COR-L47 (cell line): Measurements from ENCODE around the gene ZNF326.
"Not testable (repeated sequence)": the region's sequence is repeated elsewhere in the genome, so short reads cannot be mapped to it uniquely, and the experiment has no call there.

Source experiments
- DNase-seq: peaks from one replicate; lab custom pipeline; 2025; lab: John Stamatoyannopoulos, UW

ZNF326 gene

DNA sequence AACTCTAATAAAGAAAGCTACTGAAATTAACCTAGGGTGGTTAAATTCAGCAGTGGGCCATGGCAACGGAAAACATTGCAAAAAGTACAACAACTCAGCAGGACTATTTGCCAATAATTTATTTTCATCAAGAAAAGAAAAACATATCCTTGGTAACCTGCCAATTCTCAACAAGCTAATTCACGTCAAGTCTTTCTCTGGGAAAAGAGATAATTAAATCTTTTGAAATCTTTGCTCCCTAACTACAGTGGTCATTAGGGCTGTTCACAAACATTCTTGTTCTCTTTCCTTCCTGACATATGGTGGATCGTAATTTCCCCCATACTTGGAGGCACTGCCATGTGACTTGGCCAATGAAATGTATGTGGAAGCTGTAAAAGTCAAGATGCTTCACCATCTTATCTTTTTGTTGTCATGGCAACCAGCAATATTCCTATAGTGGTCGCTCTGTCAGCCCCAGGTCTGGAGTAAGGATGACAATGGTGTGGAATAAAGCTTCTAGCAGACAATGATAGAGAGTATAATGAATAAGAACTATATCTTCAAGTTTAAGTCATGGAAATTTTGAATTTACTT is 29.6 kb upstream of the ZNF326 start:
- DNase-seq, result peak; percentile 89

DNA sequence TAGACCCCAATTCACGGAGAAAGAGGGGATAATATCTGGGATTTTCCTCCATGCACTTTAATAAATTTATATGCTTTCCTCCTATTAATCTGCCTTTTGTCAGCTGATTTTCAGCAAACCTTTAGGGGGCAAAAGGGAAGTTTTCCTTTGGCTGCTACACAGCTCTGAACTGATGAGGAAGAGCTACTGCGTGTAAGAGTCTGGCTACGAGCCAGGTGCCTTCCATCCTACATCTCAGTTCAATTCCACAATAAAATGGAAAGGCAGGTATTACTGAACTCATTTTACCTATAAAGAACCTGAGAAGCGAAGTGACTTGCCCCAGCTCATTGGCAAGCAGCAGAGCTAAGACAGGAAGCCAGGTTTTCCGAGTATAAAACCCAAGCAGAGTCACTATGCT is 28.3 kb upstream of the ZNF326 start:
- DNase-seq, result no peak

DNA sequence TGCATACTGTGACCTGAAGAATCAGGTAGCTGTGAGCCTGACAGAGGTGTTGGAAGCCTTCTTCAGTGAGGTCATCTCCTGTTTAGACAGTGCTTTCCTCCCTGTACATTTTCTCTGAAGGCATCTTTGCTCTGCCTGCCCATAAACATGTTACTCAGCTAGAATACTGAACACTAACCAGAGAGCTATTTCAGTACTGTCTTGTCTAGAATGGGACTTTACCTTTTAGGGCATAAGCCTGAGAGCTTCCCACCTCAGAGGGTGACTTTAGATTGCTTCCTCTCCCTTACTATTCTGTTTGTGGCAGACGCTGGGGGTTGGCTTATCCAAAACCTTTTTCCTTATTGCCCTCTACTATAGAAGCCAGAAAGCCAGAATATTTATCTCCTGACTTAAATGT is 23.3 kb upstream of the ZNF326 start:
- no peak for DNase-seq

DNA sequence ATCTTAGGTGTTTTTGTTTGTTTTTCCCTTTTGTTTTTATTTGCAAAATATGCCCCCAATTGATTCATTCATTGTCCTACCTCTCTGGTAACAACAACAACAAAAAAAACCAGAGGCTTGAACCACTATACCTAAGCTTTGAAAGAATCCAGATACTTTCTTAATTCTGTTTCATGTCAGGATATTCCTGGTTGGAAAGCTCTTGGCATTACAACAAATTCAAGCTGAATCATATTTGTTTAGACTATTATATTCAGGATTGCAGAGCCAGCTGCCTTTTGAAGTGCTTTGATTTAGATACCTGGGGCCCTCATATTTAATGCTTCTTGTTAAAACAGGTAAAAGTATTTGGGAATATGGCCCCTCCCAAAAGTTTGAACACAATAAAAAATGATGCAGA is 22.9 kb upstream of the ZNF326 start:
- no peak for DNase-seq

DNA sequence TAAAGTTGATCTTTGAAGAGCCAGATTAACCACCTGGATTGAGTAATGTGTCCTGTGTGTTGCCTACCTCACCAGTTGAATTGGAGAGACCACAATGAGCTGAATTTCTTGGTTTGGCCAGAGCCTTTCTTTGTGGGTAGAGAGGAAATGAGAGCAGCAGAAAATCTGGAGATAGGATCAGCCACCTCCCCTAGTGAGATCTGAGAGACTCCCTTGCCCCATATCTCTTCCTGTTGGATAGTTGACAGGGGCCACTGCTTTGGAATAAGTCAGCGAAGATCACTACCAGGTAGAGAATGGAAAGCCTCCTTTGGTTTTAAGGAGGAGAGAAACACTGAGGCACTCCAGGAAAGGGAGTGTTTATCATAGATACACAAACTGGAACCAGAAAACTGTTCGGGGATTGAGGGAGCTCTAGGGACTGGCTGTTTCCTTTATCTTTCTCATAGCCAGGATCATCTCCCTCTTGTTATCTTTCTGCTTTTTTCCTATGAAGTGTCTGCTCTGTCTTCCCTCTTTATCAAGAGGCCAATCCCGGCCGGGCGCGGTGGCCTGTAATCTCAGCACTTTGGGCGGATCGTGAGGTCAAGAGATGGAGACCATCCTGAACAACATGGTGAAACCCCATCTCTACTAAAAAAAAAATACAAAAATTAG is 21.3 kb upstream of the ZNF326 start:
- no peak for DNase-seq

DNA sequence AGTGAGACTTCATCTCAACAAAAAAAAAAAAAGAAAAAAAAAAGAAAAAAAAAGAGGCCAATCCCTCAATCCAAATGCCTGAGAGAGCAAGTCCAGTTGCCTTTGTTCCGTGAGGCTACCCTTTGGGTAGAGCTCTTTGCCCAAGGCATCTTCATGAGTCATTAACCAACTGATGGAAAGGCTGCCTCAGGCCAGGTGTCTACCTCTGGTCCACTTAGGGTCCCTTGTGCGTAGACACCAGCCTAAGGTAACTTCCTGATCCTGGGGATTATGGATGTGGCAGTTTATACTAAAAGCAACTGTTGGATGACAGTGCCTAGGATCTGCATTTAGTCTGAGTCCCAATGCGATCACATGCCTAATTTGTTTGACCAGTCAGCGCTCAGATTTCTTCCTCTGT is 20.7 kb upstream of the ZNF326 start:
- no peak for DNase-seq

DNA sequence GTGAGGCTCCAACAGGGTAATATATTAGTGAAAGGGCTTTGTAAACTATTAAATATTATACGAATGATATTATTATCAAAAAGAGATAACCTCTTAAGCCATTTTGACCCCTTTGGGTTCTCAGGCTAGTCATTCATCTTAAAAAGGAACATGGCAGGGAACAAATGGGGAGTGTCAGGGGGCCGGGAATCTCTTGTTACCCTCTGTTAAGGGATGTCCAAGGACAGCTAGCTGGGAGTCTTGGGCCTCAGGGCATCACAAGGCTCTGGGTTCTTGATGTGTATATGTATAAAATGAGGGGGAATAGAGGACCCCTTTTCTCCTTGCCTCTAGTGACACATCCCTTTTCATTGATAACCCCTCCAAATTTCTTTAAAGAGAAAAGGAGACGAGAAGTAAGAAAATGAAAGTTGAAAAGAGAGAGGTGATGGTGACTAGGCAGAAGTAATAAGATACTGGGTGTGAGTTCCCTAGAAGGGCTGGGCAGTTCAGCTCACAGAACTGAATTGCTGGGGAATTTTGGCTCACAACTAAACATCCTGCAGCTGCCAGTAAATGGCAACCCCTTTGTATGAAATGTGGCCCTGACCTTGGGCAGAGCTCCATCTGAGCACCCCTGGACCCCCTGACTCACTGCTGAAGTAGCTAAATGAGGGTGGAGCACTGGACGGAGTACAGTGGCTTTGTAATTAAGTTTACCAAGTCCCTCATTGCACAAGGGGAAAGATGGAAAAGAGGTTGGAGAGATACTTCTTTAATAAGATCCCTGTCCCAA is 20.0 kb upstream of the ZNF326 start:
- no peak for DNase-seq

DNA sequence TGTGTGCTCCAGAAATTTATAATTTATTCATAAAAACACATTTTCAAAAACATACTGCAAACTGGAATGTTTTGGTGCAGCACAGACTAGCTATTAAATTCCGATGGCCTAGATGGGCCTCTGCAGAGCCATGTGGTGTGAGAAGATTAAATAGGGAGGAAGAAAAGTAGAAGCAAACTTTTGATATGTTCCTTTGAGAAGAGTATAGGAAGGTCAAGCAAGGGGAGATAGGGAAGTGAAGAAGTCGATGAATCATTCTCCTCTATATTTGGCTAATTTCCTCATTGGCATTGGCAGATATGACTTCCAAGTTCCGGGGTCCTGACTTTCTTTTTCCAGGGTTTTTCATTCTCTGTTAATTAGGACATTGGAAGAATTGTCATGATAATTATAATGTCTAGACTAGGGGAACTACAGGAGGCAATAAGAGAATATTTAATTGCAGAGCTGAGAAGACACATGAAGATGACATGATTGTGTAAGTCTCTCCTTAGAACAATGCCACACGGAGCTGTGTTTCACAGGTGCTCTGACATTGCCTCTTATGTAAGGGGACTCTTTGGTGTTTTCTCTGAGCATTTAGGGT is 19.3 kb upstream of the ZNF326 start:
- DNase-seq, result no peak

DNA sequence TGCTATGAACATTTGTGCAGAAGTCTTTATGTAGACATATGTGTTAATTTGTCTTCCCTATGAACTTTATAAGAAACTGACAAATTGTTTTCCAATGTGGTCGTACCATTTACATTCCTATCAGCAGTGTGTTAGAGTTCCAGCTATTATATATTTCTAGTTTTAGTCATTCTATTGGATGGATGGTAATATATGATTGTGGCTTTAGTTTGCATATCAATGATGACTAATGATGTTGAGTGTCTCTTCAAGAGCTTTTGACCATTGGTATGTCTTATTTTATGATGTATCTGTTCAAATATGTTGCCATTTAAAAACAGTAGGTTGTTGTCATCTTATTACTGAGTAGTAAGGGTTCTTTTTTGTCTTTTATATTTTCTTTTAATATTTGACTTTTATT is 16.2 kb upstream of the ZNF326 start:
- DNase-seq, result no peak

DNA sequence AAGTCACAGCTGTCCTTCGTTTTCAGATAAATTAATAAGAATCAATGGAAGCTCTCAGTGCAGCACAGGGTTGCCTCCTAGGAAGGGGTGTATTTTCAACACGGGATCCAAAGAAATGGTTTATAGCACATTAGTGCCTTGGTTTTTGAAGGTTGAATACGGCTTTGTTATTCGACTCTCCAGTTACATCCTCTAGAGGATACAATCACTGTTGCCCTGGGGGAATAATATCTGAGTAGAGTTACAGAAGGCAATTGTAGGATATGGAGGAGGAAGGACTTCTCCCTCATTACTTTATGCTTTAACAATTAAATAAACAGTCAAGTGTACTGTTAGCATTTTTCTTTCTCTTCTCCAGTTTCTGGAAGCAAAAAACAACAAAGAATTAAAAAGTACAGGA is 14.3 kb upstream of the ZNF326 start:
- DNase-seq, result no peak

DNA sequence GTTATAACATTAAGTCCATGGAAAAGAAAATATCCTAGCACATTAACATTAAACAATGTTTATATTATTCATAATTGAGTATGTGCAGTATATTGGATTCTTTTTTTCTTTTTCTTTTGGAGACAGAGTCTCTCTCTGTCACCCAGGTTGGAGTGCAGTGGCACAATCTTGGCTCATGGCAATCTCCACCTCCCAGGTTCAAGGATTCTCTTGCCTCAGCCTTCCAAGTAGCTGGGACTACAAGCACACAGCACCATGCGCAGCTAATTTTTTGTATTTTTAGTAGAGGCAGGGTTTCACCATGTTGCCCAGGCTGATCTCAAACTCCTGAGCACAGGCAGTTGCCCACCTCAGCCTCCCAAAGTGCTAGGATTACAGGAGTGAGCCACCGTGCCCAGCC is 12.1 kb upstream of the ZNF326 start:
- DNase-seq, result not testable (repeated sequence)

DNA sequence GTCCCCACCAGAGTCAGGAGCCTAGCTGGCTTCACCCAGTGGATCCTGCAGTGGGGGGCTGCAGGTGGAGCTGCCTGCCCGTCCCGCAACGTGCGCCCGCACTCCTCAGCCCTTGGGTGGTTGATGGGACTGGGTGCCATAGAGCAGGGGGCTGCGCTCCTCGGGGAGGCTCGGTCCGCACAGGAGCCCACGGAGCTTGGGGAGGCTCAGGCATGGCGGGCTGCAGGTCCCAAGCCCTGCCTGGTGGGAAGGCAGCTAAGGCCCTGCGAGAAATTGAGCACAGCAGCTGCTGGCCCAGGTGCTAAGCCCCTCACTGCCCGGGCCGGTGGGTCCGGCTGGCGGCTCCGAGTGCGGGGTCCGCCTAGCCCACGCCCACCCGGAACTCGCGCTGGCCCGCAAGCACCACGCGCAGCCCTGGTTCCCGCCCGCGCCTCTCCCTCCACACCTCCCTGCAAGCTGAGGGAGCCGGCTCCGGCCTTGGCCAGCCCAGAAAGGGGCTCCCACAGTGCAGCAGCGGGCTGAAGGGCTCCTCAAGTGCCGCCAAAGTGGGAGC is 10.3 kb upstream of the ZNF326 start:
- not testable (repeated sequence) for DNase-seq

DNA sequence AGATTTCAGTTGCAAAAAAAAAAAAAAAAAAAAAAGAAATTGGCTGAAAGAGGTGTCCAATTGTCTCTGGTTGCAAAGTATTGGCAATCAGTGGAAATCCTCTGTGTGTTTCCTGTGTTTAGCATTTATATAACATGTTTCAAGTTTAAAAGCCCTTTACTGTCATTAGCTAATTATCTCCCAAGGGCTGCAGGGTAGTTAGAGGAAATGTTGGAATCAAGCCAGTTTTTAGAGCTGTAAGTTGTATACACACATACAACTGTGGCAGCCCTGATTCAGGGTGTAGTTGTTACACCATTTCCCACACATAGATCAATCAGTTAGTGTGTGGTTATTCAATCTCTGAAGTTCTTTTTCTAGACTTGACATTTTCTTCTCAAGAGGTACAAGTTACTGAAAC is 8.9 kb upstream of the ZNF326 start:
- DNase-seq, result peak; percentile 91

DNA sequence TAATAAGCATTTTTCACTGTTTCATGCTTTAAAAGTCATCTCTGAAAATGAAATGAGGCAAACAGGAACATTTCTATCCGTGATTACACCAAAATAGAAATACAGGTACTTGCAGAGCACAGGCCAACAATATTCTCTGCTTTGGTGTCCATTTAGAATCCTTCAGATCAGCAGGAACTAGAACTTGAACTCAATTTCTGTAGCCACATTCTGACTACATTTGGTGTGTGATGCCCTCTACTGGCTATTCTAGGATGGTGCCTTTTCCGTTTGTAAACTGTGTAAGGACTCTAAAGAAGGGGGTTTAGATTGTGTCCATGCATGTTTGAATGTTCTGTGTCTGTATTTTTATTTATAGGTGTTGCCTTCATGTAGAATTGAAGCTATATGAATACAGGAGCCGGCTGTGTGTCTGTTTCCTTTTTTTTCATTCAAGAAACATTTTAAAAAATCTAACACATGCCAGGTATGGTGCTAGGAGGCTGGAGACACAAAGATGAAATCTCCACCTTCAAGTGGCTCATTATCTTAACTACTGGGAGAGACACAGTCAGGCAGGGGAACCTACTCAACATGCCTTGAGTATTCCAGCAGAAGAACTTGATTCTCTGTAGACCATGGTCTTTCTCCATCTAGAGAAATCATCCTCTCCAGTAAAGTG is 7.6 kb upstream of the ZNF326 start:
- DNase-seq, result peak; percentile 62

DNA sequence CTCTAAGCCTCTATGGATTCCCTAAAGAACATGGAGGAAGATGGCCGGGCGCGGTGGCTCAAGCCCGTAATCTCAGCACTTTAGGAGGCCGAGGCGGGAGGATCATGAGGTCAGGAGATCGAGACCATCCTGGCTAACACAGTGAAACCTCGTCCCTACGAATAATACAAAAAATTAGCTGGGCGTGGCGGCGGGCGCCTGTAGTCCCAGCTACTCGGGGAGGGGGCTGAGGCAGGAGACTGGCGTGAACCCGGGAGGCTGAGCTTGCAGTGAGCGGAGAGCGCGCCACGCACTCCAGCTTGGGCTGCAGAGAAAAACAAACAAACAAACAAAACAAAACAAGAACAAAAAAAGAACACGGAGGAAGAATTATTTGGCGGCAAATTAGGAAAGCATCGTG is 5.8 kb upstream of the ZNF326 start:
- no peak for DNase-seq

DNA sequence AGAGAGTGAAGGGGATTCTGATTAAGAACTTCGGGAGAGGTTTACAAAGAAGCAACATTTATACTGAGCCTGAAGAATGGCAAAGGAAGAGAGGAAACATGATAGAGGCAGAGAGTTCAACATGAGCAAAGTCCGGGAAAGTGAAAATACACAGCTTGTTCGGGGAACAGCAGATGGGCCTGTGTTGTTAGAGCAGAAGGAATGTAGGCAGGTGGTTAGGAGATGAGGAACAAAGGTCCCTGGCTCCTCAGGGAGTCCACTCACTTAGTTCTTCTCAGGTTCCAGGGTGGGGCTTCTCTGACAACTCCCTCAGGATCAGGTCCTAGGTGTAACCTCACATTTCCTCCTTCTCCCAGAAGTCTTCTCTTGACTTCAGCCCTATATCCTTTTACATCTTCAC is 5.1 kb upstream of the ZNF326 start:
- DNase-seq, result no peak

DNA sequence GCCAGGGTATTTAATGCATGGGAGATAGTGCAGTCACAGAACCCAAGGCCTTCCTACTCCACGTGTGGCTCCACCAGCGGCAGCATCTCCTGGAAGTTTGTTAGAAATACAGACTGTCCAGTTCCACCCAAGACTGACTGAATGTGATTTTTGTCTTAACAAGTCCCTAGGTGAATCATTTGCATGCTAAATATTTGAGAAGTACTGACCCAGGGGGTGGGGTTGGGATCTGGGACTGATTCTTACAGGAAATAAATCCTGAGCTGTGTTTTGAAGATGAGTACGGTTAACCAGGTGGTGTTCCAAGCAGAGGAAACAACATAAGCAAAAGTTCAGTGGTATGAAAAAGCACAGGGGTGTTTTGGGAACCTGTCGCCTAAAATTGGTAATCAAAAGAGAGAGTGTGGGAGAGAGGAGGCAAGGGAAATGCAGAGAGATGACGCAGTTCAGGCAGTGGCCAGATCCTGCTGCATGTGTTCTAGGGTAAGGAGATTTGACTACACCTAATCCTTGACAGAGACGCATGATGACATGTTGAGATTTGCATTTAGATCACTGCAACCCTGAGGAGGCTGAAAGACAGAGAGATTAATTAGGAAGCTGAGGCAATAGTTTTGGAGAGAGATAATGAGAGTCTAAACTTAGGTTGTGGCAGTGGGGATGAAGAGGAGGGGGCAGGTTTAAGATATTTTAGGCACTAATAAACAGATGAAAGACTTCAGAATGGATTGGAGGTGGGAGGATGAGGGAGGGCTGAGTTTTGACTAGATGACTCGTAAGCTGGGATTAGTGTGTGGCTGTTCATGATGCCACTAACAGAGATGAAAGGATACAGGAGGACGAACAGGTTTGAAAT is 3.7 kb upstream of the ZNF326 start:
- DNase-seq, result no peak

DNA sequence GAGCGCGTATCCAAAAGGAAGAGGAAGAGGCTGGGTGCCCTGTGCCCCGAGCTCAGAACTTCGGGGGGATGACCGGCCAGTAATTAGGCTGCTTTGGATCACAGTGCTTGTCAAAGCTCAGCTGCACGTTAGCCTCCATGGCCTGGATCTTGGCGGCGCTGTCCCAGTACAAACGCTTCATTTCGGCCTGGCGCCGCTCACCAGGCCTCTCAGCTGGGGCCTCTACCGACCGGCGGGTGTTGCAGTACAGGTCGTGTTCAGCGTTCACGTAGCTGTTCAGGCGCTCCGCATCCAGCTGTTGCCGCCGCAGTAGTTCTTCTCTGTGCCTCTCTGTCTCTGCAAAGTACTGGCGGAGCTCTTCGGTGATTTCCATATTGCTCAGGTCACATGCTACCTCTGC is 1.4 kb upstream of the ZNF326 start:
- no peak for DNase-seq

DNA sequence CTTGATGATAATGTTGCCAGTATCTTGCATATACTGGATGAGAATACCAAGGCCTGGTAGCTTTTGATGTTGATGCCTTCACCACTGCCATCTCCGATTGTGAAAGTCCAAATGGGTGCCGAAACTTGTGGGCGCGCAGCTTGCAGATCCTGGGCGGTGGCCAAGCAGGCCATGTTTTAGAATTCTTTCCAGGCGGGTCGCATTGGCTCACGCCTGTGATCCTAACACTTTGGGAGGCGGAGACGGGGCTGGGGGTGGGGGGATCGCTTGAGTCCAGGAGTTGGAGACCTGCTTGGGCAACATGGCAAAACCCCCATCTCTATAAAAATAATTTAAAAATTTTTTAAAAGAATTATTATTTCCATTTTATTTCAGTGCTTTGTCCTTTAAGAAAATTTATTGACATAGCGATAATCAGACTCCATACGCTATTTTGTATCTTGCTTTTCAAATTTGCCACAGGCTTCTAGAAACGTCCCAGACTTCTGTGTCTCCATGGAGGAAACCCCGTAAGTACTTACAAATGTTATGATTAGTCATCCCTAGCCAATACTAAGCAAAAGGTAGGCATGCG is 592 bp upstream of the ZNF326 start:
- DNase-seq, result no peak

DNA sequence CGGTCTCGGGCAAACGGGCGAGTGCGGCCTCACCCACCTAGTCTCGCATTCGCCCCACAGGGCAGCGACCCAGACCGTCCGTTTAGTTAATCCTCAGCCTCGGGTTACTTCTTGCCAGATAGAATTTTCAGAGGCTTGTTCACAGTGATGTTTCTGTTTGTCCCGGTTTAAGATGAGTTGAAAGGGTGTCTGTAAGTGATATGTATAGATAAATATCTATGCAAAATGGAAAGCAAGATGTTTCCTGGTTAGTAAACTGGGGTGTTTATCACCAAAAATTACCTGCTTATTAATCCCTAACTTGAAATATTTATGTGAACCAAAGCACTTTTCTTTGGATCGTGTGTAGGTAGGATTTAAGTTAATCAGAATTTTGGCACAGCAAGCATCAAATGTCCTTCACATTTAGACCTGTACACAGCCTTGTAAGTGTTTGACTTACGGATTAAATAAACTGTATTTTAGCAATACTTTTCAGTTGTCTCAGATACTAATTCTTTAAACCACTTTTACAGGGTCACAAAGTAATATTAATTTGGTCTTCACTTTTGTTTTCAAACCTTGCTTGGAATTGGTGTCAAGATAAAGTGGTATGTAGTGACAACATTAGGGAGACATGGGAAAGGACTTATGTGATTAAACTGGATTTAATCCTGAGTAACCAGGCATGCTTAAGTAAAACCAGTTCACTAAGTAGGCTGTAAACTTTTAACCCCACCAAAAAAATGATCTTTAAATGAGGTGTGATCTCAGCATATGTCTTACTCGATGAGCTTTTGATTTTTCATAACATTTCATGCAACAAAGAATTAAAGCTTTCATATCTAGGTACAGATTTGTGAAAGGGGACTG is 914 bp downstream of the ZNF326 start:
- DNase-seq, result no peak
